HG02798 (cell line): ENCODE data around the gene WWOX.

Experiments used
- ATAC-seq: cut with Tn5 transposase; IDR thresholded peaks from one replicate; pipeline ENCODE4 v1.9.1; 2021; ENCODE audit warnings: mild to moderate bottlenecking; ENCODE audit not compliant: unreplicated experiment, poor library complexity

Gene WWOX

GRCh38 chr16:78656887-78657286 lies 557.4 kb downstream of the WWOX start:
- no peak for ATAC-seq

- ATAC-seq = no peak
Measured at GRCh38 chr16:78659216-78659615, 559.8 kb downstream of the WWOX start.

GRCh38 chr16:78659668-78660217 lies 560.3 kb downstream of the WWOX start:
- ATAC-seq = no peak

- ATAC-seq = no peak
Measured at GRCh38 chr16:78660795-78661194, 561.3 kb downstream of the WWOX start.

GRCh38 chr16:78663690-78664089 lies 564.2 kb downstream of the WWOX start:
- ATAC-seq = no peak

- ATAC-seq = no peak
Measured at GRCh38 chr16:78664811-78665772, 565.6 kb downstream of the WWOX start.

GRCh38 chr16:78666318-78666717 lies 566.9 kb downstream of the WWOX start:
- no peak for ATAC-seq

- no peak for ATAC-seq
Measured at GRCh38 chr16:78667675-78668074, 568.2 kb downstream of the WWOX start.

GRCh38 chr16:78668393-78668792 lies 568.9 kb downstream of the WWOX start:
- ATAC-seq = no peak

GRCh38 chr16:78669994-78670393 lies 570.5 kb downstream of the WWOX start:
- no peak for ATAC-seq

- no peak for ATAC-seq
Measured at GRCh38 chr16:78672779-78673556, 573.5 kb downstream of the WWOX start.

- no peak for ATAC-seq
Measured at GRCh38 chr16:78673884-78674283, 574.4 kb downstream of the WWOX start.

GRCh38 chr16:78675312-78675711 lies 575.9 kb downstream of the WWOX start:
- ATAC-seq = no peak

- ATAC-seq = no peak
Measured at GRCh38 chr16:78675951-78676792, 576.7 kb downstream of the WWOX start.

GRCh38 chr16:78677181-78677731 lies 577.8 kb downstream of the WWOX start:
- no peak for ATAC-seq

- no peak for ATAC-seq
Measured at GRCh38 chr16:78679546-78679945, 580.1 kb downstream of the WWOX start.

- ATAC-seq = no peak
Measured at GRCh38 chr16:78681743-78682142, 582.3 kb downstream of the WWOX start.

- ATAC-seq = no peak
Measured at GRCh38 chr16:78684030-78684611, 584.7 kb downstream of the WWOX start.

GRCh38 chr16:78684655-78685375 lies 585.4 kb downstream of the WWOX start:
- ATAC-seq = no peak
